Inflammatory macrophage treated with lipopolysaccharide for 1 hour (primary cell): ENCODE data around the gene CD300H.

ENCODE experiments used
- DNase-seq, 2 donors: peaks; one replicate each; pipeline ENCODE4 v3.0.0-alpha.2; 2020 to 2022

Gene CD300H

GRCh38 chr17:74547736-74548135, 19.6 kb downstream of the CD300H start:
- no peak for DNase-seq

GRCh38 chr17:74547264-74547663, 20.0 kb downstream of the CD300H start:
- DNase-seq: no peak

DNA sequence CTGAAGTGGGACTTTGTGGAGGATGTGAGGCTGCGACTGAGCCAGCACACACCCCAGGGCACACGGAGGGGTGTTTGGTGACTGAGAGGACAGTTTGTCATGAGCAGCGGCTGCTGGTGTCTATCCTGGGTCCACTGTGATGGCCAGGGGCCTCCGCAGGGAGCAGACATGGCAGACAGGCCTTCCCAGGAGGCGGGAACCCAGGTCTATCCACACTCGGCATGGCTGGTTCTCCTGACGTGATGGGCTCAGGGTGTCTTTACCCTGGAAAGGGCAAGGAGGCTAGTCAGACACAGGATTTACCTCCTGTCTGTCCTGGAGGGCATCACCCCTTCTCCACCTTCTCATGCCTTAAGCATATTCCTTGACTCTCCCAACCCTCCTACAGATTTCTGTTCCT, 20.7 kb downstream of the CD300H start:
- no peak for DNase-seq

GRCh38 chr17:74545843-74546230, 21.5 kb downstream of the CD300H start, which contains the start of gene CD300C:
Gene CD300C (minus strand): TSS chr17:74546115. CDS start chr17:74545782, 333 bp downstream.
- DNase-seq: peak; percentile 89 to 91

- no peak for DNase-seq
Observed at GRCh38 chr17:74544991-74545842, 22.1 kb downstream of the CD300H start.

GRCh38 chr17:74543891-74544760, 23.2 kb downstream of the CD300H start:
- no peak for DNase-seq

DNA sequence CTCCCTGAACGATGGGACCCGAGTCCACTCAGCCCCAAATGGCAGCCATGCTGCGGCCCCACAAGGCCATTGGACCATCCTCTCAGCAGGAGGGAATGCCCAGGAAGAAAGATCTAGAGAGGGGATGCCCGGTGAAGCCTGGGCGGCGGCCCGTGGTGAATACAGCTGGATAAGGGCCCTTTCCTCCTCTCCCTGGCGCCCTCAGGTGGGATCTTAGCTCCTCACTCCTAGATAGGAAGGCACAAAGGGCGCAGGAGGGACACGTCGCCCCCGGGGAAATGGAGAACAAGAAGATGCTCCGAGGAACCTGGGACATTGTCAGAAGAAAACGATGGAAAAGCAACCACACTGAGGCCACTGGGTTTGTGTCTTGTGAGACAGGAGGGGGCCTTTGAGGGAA, 23.9 kb downstream of the CD300H start:
- DNase-seq: no peak

DNA sequence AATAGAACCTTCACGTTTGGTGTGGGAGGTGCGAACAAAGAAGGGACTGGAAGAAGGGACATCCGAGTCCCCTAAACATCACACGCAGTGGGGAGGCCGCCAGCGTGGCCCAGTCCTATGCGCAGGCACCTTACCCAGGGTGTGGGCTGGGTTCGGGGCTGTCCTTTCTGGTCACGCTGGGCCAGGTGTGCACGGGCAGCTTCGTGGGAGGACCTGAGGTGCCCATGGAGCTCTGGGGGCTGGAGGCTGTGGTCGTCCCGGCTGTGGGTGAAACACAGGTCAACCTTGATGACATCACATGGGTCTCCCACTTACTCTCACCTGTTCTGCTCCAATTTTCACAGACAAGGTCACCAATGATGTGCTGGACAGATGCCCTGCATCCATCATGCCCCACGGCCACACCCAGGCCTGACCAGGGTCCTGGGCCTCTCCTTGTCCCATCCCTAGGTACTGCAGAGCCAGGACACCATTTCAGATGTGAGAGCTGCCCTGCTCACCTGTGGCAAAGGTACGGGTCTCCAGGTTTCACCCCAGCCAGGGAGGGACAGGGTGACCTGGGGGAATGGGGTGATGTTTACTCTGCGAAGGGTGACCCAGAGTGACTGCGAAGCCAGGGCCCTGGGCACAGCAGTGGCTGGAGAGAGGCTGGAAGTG, 24.5 kb downstream of the CD300H start:
- no peak for DNase-seq

DNA sequence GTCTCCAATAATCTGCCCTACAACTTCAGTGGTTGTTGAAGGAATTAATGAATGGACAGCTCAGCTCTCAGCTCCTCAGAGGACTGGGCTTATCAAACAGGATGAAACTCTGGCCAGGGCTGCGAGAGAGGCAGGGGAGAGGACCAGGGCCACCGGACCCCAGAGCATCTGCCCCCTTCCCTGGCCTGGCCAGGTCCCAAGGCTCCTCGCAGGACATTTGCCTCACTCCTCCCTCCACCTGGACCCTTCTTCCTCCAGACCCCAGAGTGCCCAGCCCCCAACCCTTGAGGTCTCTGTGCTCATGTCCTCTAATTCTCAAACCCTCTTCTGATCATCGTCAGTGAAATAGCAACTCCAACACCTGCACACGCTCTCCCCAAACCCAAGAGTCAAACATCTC, 25.1 kb downstream of the CD300H start:
- no peak for DNase-seq

DNA sequence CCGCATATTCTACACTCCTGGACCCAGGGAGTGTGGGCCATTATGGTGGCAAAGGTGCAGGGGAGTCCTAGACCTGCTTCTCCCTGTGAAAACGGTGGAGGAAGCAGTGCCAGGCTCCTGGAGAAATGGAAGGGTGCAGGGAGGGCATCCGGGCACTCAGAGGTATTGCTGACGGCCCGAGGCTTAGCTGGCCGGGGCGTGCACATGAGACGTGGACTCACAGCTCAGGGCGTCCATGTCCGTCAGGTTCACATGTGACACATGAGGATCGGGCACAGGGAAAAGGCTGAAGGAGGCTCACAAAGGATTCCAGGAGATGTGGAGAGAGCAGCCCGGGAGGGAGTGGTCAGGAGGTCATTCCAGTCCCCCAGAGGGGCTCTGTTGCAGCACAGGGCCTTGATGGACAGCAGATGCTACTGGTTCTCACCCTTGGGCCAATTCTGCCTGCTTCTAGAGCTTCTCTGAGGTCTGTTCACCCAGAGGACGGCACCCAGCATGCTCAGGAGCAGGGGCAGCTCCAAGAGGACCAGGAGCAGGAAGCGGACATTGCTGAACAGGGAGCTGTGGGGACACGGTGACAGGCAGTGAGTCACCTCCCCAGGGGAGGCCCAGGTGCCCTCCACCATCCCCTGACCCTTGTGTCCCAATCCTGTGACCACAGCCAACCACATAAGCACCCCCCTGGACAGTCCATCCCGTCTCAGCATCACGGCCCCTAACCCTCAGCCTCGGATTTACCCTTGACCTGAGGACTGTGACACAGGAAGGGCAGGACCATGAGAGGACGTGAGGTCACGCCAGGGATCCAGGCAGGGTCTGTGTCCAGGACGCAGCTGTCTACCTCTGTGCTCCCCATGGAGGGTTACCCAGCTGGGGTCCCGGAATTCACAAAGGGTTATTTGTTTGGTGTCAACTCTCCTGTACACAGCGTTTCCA, 25.9 kb downstream of the CD300H start:
- DNase-seq: no peak

DNA sequence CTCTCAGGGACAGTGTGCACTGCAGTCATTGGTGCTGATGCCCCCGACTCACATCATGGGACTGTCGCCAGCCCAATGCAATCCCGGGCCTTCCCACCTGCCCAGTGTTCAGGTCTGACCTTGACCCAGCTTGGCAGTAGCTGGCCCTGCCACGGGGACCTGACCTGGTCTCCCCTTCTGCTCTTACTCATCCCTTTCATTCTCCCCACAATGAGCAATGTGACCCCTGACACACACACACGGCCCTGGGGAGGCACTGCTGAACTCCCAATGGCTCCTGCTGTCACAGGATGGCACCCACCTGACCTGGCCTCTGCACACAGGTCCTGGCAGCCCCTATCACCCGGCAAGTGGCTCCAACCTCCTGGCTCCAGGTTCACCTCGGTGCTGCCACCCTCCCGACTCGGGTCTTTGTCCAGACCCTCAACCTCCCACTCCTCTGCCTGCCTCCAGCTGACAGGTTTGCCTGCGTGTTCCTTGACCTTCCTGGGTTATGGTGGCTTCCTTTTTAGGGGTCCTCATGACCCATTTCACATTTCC, 28.0 kb downstream of the CD300H start:
- DNase-seq: no peak

GRCh38 chr17:74536890-74537289, 30.4 kb downstream of the CD300H start:
- DNase-seq: no peak

- peak; percentile 95 to 98 for DNase-seq
Observed at GRCh38 chr17:74532115-74532514, 35.2 kb downstream of the CD300H start.

DNA sequence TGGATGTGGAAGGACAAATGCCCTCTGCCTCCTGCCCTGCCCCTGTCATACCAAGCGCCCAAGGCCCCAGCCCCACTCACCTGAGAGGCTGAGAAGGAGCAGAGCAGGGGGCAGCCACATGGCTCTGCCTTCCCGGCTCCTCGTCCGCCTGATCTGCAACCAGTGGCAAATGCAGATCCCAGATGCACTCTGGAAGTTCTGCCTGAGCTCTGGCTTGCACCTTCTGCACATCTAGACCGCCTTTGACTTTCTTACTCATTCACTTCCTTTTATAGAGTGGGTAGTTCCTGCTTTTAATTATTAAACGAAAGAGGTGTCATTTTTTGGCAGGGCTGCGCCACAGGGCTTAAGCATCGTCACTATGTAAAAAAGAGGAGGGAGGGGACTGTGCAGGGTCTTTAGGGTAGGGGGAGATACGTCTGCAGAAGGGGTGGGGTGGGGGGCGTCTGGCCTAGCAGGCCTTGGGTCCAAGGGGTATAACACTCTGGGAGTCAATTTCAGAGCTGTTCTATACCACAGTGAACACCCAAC, 36.0 kb downstream of the CD300H start, which contains the start of gene CD300LB:
Gene CD300LB, minus strand, starts transcription at position 245 of the 531 bp plus-strand sequence. Its CDS starts 125 bp downstream, at position 120.
- peak; percentile 39 to 50 for DNase-seq

GRCh38 chr17:74530831-74531150, 36.5 kb downstream of the CD300H start:
- no peak for DNase-seq

DNA sequence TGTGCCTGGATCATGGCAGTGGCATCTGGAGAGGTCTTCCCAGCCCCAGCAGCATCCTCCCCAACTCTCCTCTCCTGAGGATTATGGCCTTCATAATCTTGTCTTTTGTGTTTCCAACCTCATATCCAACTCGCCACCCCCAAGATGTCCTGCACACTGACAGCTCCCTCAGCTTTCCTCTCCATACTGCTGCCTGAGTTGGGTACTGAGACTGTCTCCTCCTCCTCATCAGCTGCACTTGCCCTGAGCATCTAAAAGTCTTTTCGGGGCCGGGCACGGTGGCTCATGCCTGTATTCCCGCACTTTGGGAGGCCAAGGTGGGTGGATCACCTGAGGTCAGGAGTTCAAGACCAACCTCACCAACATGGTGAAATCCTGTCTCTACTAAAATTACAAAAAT, 38.1 kb downstream of the CD300H start:
- DNase-seq: no peak

GRCh38 chr17:74528491-74529199, 38.7 kb downstream of the CD300H start:
- DNase-seq: peak; percentile 96 to 99

GRCh38 chr17:74527756-74528155, 39.6 kb downstream of the CD300H start:
- DNase-seq: no peak

GRCh38 chr17:74527081-74527480, 40.2 kb downstream of the CD300H start:
- DNase-seq: no peak

- DNase-seq: no peak
Observed at GRCh38 chr17:74526681-74527080, 40.6 kb downstream of the CD300H start.

- no peak for DNase-seq
Observed at GRCh38 chr17:74525781-74526288, 41.5 kb downstream of the CD300H start.
